ENCODE measurements around the gene SHISA6. TPM values are rescaled to one million over a fixed set of nuclear protein-coding genes. Genes with fewer than 3 reads are reported as not detected.
A peak's percentile ranks its signal among the peaks of the same experiment; 100 is the strongest.

SHISA6 gene
- total RNA-seq, 2 donors from 2014 or later = 0.07 TPM; not detected in 1

DNA sequence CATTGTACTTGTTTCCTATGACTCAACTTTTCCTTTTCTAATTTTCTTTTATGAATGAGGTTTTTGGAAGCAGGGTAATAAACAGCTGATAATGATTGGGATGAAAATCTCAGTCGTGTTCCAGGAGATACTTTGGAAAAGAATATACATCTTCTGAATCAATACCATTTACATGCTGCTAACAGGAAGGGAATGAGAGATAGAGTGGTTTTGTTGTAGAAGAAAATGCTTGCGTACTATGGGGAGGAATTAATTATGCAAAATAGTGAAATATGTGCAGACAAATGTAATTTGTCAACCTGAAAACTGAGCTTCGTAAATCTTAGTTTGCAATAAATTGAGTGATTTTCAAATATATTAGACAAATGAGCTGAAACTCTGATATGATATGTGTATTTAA is 24.0 kb upstream of the SHISA6 start:
- DNase-seq (ENCODE audit: low spot score) = no peak
- H3K9me3 ChIP-seq = peaks cover 0 to 8% of the 10 kb centered on the region in 2 donors
- no peaks in the 10 kb centered on the region for H3K27me3 ChIP-seq
- H3K27ac ChIP-seq = no peak overlapping the region
- no peak overlapping the region for H3K4me3 ChIP-seq
- TF ChIP-seq, protein P1, sequence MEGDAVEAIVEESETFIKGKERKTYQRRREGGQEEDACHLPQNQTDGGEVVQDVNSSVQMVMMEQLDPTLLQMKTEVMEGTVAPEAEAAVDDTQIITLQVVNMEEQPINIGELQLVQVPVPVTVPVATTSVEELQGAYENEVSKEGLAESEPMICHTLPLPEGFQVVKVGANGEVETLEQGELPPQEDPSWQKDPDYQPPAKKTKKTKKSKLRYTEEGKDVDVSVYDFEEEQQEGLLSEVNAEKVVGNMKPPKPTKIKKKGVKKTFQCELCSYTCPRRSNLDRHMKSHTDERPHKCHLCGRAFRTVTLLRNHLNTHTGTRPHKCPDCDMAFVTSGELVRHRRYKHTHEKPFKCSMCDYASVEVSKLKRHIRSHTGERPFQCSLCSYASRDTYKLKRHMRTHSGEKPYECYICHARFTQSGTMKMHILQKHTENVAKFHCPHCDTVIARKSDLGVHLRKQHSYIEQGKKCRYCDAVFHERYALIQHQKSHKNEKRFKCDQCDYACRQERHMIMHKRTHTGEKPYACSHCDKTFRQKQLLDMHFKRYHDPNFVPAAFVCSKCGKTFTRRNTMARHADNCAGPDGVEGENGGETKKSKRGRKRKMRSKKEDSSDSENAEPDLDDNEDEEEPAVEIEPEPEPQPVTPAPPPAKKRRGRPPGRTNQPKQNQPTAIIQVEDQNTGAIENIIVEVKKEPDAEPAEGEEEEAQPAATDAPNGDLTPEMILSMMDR (IDR thresholded peaks at IDR 0.05) = no peak
- no peaks in the 10 kb centered on the region for H3K4me1 ChIP-seq
- no peaks in the 10 kb centered on the region for H3K36me3 ChIP-seq

DNA sequence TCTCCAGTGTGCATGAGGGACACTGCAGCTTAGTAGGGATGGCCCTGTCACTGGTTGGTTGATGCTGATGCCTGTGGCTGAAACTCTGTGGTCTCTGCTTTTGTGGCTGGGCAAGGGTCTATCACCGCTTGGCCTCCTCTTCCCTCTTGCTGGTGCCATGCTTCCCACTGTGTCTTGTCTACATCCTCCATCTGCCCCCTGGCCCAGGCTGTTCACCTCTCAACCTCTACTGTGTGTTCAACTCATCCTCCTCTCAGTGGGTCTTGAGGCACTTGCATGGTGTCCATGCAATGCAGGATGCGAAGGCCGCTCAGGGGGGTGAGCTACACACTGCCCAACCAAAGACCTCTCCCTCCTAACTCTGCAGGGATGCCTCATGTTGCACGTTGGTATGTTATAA is 19.8 kb upstream of the SHISA6 start:
- Histone ChIP-seq H3K27me3 (no peaks in the 10 kb centered on the region), H3K36me3 (no peaks in the 10 kb centered on the region), H3K27ac (no peak overlapping the region), H3K4me1 (no peaks in the 10 kb centered on the region), H3K4me3 (no peak overlapping the region), H3K9me3 (no peaks in the 10 kb centered on the region)
- DNase-seq (ENCODE audit: low spot score) = no peak
- TF ChIP-seq, protein P1 (IDR thresholded peaks at IDR 0.05) = no peak

DNA sequence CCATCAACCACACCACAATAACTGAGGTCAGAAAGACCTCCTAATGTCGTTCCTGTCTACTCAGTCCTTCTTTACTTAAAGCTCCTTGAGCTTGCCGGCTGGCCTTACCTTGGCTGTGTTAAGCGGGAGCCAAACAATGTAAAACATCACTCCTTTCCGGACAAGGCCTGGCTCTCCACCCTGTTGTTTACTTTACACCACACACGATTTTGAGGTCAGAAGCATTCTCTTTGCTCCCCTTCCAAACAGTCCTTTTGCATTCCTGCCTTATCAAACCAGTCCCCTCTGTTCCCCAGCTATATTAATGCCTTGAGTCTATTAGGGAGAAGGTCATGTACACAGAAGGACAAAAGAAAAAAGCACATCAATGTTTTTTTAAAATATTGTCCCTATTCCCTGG is 19.3 kb upstream of the SHISA6 start:
- DNase-seq (ENCODE audit: low spot score) = no peak
- H3K4me3 ChIP-seq = no peak overlapping the region
- no peaks in the 10 kb centered on the region for H3K9me3 ChIP-seq

DNA sequence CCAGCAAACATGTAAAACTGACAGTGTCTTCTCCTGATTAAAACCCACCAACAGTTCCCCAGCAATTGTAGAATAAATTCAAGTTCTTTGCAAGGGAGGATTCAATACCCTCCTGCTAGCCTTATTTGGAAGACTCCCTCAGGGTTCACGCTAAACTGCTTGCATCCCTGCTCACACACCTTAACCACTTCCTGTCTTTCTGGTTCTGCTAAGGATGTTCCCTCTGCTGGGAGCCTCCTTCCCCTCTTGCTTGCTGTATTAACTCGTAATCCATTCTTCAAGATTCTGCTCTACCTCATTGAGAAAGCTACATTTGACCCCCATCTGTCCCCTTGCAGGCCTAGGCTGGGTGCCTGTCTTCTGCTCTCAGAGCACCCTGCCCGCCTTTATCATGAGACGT is 2.3 kb upstream of the SHISA6 start:
- peaks cover 10 to 19% of the 10 kb centered on the region in 2 donors for H3K27me3 ChIP-seq
- no peak for DNase-seq (ENCODE audit: low spot score)
- no peak overlapping the region for H3K27ac ChIP-seq
- H3K4me1 ChIP-seq = peaks cover 0 to 6% of the 10 kb centered on the region in 2 donors
- no peak overlapping the region for H3K4me3 ChIP-seq
- peaks cover 0 to under 1% of the 10 kb centered on the region in 2 donors for H3K9me3 ChIP-seq
- no peaks in the 10 kb centered on the region for H3K36me3 ChIP-seq
- TF ChIP-seq, protein P1 (IDR thresholded peaks at IDR 0.05) = no peak

More for the DNA sequence above, 19.3 kb upstream of the SHISA6 start:
- Histone ChIP-seq H3K27ac (no peak overlapping the region), H3K27me3 (no peaks in the 10 kb centered on the region), H3K36me3 (no peaks in the 10 kb centered on the region), H3K4me1 (no peaks in the 10 kb centered on the region)
- TF ChIP-seq, protein P1 (IDR thresholded peaks at IDR 0.05) = no peak

DNA sequence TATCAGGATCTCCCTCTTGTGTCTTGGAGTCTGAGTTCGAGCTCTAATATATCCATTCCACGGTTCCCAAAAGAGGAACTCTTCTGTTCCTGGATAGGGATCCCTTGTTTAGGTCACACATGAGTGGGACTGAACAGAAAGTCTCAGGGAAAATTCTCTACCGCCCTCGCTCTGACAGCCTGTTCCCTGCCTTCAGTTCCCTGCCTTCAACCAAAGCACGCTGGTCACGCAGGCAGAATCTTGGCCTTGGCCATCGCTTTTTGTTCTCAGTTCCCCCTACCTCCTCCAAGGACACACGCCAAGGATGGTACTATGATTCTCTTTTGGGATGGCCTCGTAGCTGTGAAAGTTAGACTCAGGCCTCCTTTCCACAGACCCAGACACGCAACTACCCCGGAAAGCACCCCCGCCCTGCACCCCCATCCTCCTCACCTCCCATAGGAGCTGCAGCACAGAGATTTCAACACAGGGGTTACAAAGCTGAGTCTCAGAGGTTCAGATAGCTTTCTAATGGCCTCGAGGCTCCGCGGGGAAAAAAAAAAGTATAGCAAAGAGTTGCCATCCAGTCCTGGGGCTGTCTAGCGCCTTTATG is 1.5 kb upstream of the SHISA6 start:
- no peak overlapping the region for H3K4me3 ChIP-seq
- TF ChIP-seq, protein P1 (IDR thresholded peaks at IDR 0.05) = no peak
- peak overlapping the region in 1 of 2 donors; percentile 1 for H3K27ac ChIP-seq
- H3K9me3 ChIP-seq = no peaks in the 10 kb centered on the region
- H3K4me1 ChIP-seq = peaks cover 0 to 6% of the 10 kb centered on the region in 2 donors
- H3K36me3 ChIP-seq = no peaks in the 10 kb centered on the region
- peaks cover 10 to 19% of the 10 kb centered on the region in 2 donors for H3K27me3 ChIP-seq
- DNase-seq (ENCODE audit: low spot score) = no peak
